GM19025 (cell line): ENCODE results near the gene GPRC5B.

Experiments
- ATAC-seq: cut with Tn5 transposase; IDR thresholded peaks from one replicate; pipeline ENCODE4 v1.9.1; 2021; ENCODE audit warnings: mild to moderate bottlenecking, low read depth, moderate library complexity; ENCODE audit not compliant: unreplicated experiment

Gene GPRC5B

GRCh38 chr16:19874026-19874425 lies 10.6 kb downstream of the GPRC5B start:
- ATAC-seq, result no peak

GRCh38 chr16:19872935-19873334 lies 11.7 kb downstream of the GPRC5B start:
- no peak for ATAC-seq

DNA sequence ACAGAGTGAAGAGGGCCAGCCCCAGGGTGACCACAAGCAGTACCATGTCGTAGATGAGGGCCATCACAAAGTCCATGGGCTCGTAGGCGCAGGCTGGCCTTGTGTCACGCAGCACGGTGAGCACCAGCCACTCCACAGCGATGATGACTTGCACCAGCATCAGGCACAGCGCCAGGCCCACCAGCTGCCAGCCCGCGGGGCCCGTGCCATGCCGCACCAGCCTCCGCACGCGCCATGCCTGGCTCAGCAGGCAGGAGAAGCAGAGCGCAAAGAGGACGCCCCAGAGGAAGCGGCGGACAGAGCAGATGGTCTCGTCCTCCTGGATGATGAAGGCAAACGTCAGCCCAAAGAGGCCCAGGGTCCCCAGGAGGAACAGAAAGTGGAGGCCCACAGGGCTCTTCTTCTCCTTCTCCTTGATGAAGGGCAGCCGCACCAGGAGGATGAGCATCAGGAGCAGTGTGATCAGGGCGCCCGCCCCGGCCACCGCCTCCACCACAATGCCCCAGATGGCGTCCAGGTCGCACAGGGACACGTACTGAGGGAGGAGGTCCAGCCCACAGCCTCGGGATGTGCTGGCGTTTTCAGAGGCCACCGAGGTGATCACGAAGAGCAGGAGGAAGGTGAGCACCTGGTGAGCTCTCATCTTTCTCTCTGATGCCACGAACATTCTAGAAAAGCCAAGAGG lies 12.3 kb downstream of the GPRC5B start:
- no peak for ATAC-seq

DNA sequence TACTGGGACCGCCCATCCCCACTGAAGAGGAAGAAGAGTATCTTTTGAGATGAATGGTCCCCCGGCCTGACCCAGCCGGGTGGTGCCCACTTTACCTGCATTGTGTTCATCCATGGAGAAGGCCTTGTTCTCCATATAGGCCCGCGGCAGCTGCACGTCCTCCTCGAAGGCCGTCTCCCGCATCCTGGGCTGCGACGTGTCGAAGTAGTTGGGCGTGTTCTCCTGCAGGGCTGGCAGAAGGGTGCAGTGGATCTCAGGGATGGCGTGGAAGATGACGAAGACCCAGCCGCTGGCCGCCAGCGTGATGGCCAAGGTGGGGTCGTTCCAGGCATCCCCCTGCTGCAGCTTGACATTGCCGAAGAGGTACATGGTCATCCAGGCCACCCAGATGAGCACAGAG lies 12.9 kb downstream of the GPRC5B start:
- no peak for ATAC-seq

- no peak for ATAC-seq
Observed at GRCh38 chr16:19868421-19868820, 16.2 kb downstream of the GPRC5B start.

DNA sequence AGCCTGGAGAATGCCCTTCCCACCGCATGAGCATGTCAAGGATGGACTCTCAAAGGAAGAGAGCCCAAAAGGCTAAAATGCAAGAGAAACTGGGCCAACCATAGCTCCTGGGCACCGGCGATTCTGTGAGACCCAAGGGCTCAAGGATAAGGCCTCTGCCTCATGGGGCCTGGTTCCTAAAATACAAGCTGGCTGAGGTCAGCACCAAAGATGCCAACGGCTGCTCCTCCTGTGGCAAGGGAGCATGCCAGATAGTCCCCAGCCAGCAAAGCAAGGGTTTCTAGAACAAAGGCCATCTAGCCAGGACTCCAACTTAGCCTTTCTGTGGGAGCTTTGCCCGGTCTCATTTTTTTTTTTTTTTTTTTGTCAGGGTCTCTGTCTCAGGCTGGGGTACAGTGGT lies 20.1 kb downstream of the GPRC5B start:
- ATAC-seq, result no peak

- no peak for ATAC-seq
Observed at GRCh38 chr16:19863990-19864389, 20.7 kb downstream of the GPRC5B start.

DNA sequence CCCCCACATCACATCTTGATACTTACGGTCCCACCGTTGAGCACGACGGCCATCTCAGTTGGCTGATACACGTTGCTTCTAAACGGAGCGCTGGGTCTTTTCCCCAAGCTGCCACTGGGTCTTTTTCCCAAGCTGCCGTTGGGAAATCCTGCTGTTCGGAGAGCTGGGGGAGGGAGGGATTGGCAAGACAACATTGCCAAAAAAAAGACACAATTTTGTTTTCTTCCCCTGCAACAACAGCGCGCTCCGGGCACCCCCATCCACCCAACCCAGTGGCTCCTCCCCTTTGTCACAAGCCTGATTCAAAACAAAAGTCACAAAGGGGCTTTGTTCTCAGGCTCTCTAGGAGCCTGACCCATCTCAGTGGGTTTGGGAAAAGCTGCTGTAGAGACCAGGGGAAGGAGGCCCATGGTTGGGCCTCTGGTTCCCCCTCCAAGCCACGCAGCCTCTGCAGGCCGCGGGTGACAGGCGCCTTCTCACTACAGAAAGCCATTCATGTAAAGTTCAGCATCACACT lies 22.8 kb downstream of the GPRC5B start:
- no peak for ATAC-seq

DNA sequence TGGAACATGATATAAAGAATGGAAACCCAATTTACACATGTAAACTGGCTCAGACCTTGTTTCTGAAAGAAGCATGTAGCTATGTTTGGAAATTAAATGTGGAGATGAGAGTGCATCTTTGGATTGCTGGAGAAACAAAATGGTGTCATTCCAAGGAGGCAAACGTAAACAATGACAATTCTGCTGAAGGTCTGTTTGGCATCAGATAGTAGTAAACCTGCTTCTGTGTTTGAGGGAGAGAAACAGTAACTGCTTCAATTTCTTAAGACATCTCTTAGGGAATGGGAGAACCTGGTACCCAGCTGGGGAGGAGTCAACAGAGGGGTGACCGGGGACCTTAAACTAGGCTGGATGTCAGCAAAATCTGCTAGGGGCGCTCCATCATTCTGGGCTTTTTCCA lies 23.5 kb downstream of the GPRC5B start:
- ATAC-seq, result no peak

DNA sequence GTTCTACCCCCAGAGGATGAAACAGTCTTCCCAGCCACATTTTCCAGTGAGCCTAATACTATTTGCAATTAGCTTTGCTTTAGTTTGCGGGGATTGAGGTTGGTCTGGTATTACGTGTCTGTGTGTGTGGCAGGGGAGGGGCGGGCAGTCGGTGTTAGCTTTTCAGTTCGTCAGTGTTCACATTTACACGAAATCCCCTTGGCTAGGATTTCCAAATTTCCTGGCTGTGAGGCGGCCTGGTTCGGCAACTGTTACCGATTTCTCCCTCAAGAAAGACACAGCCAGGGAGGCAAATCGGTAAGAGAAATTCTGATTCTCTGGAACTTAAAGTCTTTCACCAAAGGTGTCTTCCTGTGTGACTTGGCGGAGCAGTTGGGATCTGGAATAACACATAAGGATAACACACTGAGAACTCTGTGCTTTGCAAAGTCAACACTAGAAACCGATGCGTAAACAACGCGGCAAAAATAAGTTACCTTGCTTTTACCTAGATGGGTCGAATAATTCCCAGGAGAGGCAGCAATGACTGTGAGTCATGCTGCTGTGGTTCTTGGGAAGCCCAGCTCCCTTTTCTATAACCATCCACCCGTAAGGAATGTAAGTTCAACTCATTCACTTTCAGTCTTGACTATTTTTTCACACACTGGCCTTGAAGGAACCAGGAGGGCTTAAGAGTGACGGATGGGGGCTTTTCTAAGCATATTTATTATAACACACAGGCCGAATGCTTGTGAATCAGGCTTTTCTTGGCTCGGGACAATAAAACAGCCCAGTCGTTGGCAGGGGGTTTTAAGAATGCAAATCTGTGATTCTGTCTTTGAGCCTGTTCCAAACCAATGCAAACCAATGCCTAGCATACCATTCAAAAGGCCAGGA lies 24.2 kb downstream of the GPRC5B start:
- ATAC-seq, result no peak

GRCh38 chr16:19859603-19860002 lies 25.0 kb downstream of the GPRC5B start:
- ATAC-seq, result no peak

DNA sequence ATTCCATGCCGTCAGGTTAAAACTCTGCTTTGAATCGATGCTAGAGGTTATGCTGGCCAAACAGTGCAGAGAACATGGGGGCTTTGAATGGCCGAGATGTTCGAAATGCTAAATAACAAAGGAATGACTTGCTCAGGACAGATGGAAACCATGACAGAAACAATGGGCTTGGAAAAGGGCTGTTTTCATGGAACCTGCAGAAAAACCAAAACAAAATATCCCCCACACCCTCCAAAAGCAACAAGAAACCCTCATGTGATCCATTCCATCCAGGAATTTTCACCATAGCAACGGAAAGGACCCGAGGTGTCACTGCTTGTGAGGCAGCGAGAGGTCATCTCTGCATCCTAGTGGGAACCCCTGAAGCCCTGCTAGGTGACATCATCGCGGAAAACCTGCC lies 25.5 kb downstream of the GPRC5B start:
- ATAC-seq, result no peak

DNA sequence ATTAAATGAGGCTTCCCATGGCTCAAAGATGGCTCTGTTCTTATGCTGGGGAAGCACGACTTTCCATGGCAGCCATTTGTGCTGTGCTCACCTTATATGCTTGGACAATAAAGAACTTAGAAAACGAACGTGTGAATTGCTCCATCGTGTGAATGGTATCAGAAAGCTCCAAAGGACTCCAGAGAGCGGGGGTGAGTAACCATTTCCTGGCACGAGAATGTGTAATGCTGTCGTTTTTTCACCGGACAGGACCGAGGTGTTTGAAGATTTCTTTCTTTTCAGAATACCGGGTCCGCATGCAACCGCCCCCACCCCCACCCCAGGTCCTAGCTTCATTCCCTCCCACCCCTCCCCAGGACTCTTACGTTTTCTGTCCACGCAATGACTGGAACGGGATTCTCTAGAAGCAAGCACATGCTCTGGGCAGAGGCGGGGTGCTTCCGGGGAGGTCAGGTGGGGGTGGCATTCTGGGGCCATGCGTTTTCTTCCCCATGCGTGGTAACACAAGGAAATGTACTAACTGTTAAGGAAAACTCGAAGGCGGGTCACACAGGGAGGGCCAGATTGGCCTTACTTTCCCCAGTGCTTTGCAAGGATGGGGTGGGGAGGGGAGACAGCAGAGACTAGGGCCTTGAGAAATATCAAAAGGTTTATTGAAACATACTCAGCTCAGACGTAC lies 26.2 kb downstream of the GPRC5B start:
- ATAC-seq, result no peak

DNA sequence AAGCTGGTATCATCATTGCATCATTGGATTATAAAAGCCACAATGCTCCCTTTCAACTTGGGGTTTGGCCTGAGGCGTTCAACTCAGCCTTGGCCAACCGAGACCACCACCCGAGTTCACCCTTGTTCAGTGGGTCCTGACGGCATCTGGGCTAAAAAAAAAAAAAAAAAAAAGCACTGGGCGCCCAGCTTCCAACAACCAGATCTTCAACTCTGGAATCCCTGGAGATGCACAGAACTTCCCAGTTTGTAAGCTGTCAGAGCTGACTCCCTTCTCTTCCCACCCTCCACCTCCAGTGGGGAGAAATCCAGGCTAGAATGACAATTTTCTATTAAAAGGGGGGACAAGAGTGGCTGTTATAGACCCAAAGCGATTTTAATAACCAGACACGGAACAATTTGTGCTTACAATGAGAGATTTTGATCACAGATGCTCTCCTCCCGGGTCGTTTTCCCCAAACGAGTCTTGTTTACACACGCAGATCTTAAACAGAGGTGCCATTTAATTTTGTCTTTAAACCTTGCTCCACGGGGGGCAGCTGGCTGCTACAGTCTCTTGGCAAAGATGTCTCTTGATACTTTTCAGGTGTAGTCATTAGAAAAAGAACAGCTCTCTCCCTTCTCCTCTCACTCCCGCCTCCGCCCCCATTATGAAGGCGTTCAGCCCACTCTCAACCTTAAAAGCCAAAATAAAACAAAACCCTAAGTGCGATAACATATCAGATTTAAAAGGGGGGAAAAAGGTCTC lies 26.9 kb downstream of the GPRC5B start:
- ATAC-seq, result no peak

- no peak for ATAC-seq
Observed at GRCh38 chr16:19856120-19856519, 28.5 kb downstream of the GPRC5B start.

DNA sequence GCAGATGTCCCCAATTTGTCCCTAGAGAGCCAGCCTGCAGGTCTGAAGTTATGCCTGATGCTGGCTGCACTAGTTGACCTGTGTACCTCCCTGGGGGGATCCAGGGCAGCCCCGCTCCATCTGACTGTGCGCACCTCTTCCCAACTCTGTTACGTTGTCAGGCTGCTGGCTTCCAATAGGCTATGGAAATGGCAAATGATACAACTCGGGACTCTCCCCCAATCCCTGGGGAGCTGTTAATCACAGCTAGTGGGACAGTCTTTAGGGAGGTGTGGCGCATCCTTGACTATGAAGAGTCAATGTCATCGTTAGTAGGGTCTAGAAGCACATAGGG lies 30.1 kb downstream of the GPRC5B start:
- ATAC-seq, result no peak

- no peak for ATAC-seq
Observed at GRCh38 chr16:19853742-19854542, 30.7 kb downstream of the GPRC5B start.

DNA sequence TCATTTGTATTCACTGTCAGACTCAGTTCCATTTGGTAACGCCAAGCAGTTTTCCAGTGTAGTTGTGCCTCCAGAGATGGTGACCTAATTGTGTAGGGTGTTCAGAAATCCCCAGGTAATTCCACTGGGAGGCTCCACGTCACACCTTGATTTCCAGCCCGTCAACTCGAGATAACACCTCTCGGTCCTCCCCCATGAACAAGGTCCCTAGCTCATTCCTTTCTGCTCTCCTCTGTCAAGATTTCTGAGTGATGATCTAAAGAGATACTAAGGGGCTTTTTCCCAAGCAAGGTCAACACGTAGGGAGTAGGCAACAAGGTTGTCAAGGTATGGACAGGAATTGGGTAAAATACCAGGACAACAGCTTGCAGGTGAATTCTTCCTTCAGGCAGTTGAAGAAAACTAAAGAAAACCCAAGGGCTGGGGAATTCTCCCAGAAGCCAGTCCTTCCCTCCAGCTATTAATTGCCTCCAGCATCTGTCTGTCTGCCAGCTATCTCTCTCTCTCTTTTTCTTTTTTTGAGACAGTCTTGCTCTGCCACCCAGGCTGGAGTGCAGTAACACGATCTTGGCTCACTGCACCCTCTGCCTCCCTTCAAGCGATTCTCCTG lies 31.4 kb downstream of the GPRC5B start:
- ATAC-seq, result no peak

DNA sequence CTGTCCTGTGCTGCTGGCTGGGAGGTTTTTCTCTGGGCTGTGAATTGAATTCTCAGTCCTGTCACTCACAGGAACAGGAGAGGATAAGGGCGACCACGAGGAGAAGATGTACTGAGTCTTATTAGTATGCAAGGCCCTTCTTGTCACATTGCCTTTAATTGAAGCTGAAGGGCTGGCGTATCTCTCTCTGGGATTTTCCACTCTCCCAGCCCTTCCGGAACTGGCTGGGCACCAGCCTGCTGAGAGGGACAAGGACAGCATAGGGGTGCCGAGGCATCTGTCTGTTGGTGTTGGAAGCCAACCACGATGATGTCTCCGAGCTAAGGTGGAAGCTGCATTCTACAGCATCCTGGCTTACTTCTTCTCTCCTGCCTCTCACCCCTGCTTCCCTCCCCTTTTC lies 33.2 kb downstream of the GPRC5B start:
- ATAC-seq, result no peak
